Renal pelvis (tissue), 4 donors: ENCODE results near the gene KCNK6. TPM values are rescaled to one million over a fixed set of nuclear protein-coding genes. Genes with fewer than 3 reads are reported as not detected.
"Not testable (repeated sequence)": the region's sequence is repeated elsewhere in the genome, so short reads cannot be mapped to it uniquely, and the experiment has no call there.

Experiments used
- DNase-seq: peaks from one replicate; pipeline ENCODE4 v3.0.0-alpha.2; 2013
- polyA plus RNA-seq, 3 donors: library from polyadenylated mRNA; unstranded; fragments of 120-200 nt; gene quantifications; one replicate each; pipeline ENCODE4 v1.2.1, GENCODE V29; 2013; ENCODE audit not compliant: insufficient read length in 3 of 3

Gene KCNK6
- polyA plus RNA-seq, 3 donors = 3.0 to 4.4 (median 4.2) TPM

- DNase-seq = no peak
Observed at GRCh38 chr19:38317104-38317612, 2.5 kb upstream of the KCNK6 start.

- no peak for DNase-seq
Observed at GRCh38 chr19:38318660-38319059, 985 bp upstream of the KCNK6 start.

- DNase-seq = no peak
Observed at GRCh38 chr19:38320969-38321339, 1.3 kb downstream of the KCNK6 start.

GRCh38 chr19:38321646-38322196 is 2.1 kb downstream of the KCNK6 start:
- DNase-seq = no peak

- DNase-seq = no peak
Observed at GRCh38 chr19:38323291-38323690, 3.6 kb downstream of the KCNK6 start.

- DNase-seq = no peak
Observed at GRCh38 chr19:38324431-38324830, 4.8 kb downstream of the KCNK6 start.

- no peak for DNase-seq
Observed at GRCh38 chr19:38326591-38326990, 6.9 kb downstream of the KCNK6 start.

GRCh38 chr19:38329651-38330050 is 10.0 kb downstream of the KCNK6 start:
- no peak for DNase-seq

- no peak for DNase-seq
Observed at GRCh38 chr19:38331728-38332127, 12.1 kb downstream of the KCNK6 start.

- no peak for DNase-seq
Observed at GRCh38 chr19:38333245-38333644, 13.6 kb downstream of the KCNK6 start.

GRCh38 chr19:38335949-38336637 is 16.4 kb downstream of the KCNK6 start:
- peak; percentile 92 for DNase-seq

GRCh38 chr19:38336638-38337359 is 17.2 kb downstream of the KCNK6 start:
- DNase-seq = peak; percentile 90

GRCh38 chr19:38337360-38337653 is 17.7 kb downstream of the KCNK6 start:
- DNase-seq = no peak

- DNase-seq = not testable (repeated sequence)
Observed at GRCh38 chr19:38339011-38339410, 19.4 kb downstream of the KCNK6 start.

- no peak for DNase-seq
Observed at GRCh38 chr19:38340927-38341326, 21.3 kb downstream of the KCNK6 start.

- no peak for DNase-seq
Observed at GRCh38 chr19:38346837-38347236, 27.2 kb downstream of the KCNK6 start.

- DNase-seq = no peak
Observed at GRCh38 chr19:38350883-38351282, 31.2 kb downstream of the KCNK6 start.

GRCh38 chr19:38351865-38352395 is 32.3 kb downstream of the KCNK6 start:
- no peak for DNase-seq

GRCh38 chr19:38352611-38353010 is 33.0 kb downstream of the KCNK6 start:
- no peak for DNase-seq

GRCh38 chr19:38355728-38356725 is 36.4 kb downstream of the KCNK6 start:
- DNase-seq = no peak

GRCh38 chr19:38358071-38358470 is 38.4 kb downstream of the KCNK6 start:
- DNase-seq = no peak
